T-helper 9 cell (primary cell): ENCODE results near the gene SLC4A1.
A peak's percentile ranks its signal among the peaks of the same experiment; 100 is the strongest.

Experiments
- DNase-seq: peaks from one replicate; pipeline ENCODE4 v3.0.0-alpha.2; 2020

SLC4A1 gene

DNA sequence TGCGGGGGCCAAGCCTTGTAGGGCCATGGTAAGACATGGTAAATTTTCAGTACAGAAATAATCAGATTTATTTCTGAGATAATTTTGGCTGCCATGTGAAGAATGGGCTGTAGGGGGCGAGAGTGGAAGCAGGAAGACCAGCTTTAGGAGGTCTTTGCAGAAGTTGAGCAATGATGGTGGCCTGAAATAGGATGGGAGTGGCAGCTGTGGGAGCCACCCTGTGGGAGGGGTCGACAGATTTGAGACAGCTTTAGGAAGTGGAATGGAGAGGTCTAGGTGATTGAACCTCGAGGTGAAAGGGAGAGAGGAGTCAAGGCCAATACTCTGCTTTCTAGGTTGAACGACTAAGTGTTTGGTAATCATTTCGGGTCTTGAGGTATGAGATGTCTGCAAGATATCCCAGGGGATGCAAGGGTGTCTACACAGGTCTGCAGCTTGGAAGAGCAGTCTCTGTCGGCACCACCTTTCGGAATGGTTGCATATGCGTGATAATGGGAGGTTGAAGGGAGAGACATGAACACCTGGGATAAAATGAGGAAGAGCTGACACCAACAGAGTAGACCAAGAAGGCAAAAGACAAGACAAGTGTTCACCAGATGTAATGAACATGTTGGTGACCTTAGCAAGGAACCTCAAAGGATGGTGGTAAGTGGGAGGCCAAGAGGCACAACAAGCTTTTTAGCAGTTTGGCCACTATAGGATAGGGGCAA, 64.0 kb downstream of the SLC4A1 start:
- DNase-seq: no peak

- DNase-seq: no peak
Measured at GRCh38 chr17:44202756-44203155, 65.2 kb downstream of the SLC4A1 start.

DNA sequence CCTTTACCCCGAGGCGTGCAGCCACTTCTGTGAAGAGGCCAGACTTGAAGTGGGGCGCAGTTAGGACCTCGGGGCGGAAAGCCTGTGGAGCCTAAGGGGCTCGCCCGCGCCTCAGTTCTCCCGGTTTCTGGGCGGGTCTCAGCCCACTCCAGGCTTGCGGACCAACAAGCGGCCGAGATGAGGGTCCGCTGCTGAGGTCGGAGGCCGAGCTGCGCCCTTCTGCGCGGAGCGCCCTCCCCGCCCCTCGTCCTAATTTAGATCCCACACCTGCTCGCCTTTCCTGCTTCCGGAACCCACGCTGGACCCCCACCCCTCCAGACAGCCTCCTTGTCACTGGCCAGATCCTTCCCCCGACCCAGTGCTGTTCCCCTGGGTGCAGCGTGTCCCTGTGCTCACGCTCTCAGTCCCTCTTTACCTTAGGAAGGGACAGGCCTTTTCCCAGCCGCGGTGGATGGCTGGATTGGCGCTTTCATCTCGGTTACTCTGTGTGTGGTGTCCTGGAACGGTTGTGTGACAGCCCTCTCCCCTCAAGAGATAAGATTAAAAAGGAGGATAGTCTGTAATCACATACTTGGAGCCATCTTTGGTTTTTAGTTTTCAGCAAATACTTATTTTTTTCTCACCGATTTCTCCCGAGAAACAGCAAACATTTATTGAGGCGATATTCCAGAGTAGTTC, 67.3 kb downstream of the SLC4A1 start:
- no peak for DNase-seq

GRCh38 chr17:44199553-44200477, 68.1 kb downstream of the SLC4A1 start, which contains the start of gene ATXN7L3:
ATXN7L3 (minus strand) TSS chr17:44199884; CDS start chr17:44198070, 1,814 bp downstream.
- peak; percentile 99 for DNase-seq

DNA sequence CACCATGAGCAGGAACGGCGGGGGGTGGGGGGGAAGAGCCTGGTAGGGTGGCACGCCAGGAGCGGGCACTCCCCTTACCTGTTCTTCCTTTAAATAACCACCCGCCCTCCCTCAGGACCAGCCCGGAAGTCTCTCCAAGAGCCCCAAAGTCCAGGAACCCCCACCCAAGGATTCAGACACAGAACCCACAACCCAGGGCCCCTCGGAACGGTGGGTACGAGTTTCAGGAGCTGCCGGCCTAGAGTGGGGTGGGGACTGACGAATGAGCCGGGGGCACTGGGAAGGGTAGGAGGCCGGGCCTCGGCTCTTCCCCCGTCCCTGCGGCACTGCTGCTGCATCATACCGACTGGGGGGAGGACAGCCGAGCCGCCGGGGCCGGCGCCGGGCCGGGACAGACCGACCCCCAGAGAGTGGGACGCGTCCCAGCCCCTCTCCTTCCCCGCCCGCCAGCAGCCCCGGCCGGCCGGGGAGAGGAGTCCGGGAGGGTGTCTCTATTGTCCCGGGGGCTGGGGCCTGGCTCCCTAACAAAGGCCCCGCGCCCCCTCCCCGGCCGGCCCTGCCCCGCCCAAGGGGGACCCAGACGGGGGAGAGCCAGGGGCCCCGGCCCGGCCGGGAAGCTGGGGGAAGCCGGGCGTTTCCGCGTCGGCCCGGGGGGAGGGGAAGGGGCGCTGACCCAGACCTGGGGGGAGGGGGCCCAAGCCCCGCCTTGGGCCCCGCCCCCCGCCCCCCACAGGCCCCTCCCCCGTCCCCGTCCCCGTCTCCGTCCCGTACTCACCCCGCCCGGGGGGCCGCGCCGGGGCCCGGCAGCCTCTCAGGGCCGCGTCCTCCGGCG, 69.0 kb downstream of the SLC4A1 start:
- DNase-seq: peak; percentile 49
